ENCODE data around the gene DDX6.
"Not testable (repeated sequence)": the region's sequence is repeated elsewhere in the genome, so short reads cannot be mapped to it uniquely, and the experiment has no call there.

The DDX6 gene

GRCh38 chr11:118790357-118791110 is 430 bp downstream of the DDX6 start:
- peak in 1 of 2 experiments; percentile 16 for DNase-seq (ENCODE audit: low read depth in 2 of 2)

GRCh38 chr11:118789501-118790356 is 1.2 kb downstream of the DDX6 start:
- no peak for DNase-seq (ENCODE audit: low read depth in 2 of 2)

- no peak for DNase-seq (ENCODE audit: low read depth in 2 of 2)
These were observed 4.3 kb downstream of the DDX6 start for GRCh38 chr11:118786657-118787056.

- peak in 1 of 2 experiments; percentile 5 for DNase-seq (ENCODE audit: low read depth in 2 of 2)
These were observed 5.6 kb downstream of the DDX6 start for GRCh38 chr11:118785362-118785761.

- DNase-seq (ENCODE audit: low read depth in 2 of 2): no peak
These were observed 7.1 kb downstream of the DDX6 start for GRCh38 chr11:118783724-118784495.

- not testable (repeated sequence) for DNase-seq (ENCODE audit: low read depth in 2 of 2)
These were observed 7.6 kb downstream of the DDX6 start for GRCh38 chr11:118783324-118783723.

GRCh38 chr11:118778898-118779297 is 12.1 kb downstream of the DDX6 start:
- DNase-seq (ENCODE audit: low read depth in 2 of 2): no peak

GRCh38 chr11:118774032-118774431 is 16.9 kb downstream of the DDX6 start:
- DNase-seq (ENCODE audit: low read depth in 2 of 2): no peak

- no peak for DNase-seq (ENCODE audit: low read depth in 2 of 2)
These were observed 19.2 kb downstream of the DDX6 start for GRCh38 chr11:118771547-118772288.

GRCh38 chr11:118768690-118769089 is 22.3 kb downstream of the DDX6 start:
- DNase-seq (ENCODE audit: low read depth in 2 of 2): no peak

- DNase-seq (ENCODE audit: low read depth in 2 of 2): no peak
These were observed 24.9 kb downstream of the DDX6 start for GRCh38 chr11:118766035-118766434.

GRCh38 chr11:118765095-118765691 is 25.8 kb downstream of the DDX6 start:
- DNase-seq (ENCODE audit: low read depth in 2 of 2): not testable (repeated sequence)

- no peak for DNase-seq (ENCODE audit: low read depth in 2 of 2)
These were observed 27.9 kb downstream of the DDX6 start for GRCh38 chr11:118763041-118763440.

- DNase-seq (ENCODE audit: low read depth in 2 of 2): not testable (repeated sequence)
These were observed 29.0 kb downstream of the DDX6 start for GRCh38 chr11:118761981-118762380.

- DNase-seq (ENCODE audit: low read depth in 2 of 2): no peak
These were observed 33.0 kb downstream of the DDX6 start for GRCh38 chr11:118757876-118758399.

- no peak for DNase-seq (ENCODE audit: low read depth in 2 of 2)
These were observed 38.3 kb downstream of the DDX6 start for GRCh38 chr11:118752654-118753053.

- no peak for DNase-seq (ENCODE audit: low read depth in 2 of 2)
These were observed 41.5 kb downstream of the DDX6 start for GRCh38 chr11:118749429-118749828.

GRCh38 chr11:118748056-118748455 is 42.9 kb downstream of the DDX6 start:
- DNase-seq (ENCODE audit: low read depth in 2 of 2): no peak

GRCh38 chr11:118746988-118747585 is 43.9 kb downstream of the DDX6 start:
- peak; percentile 17 to 22 for DNase-seq (ENCODE audit: low read depth in 2 of 2)

- DNase-seq (ENCODE audit: low read depth in 2 of 2): peak; percentile 44 to 48
These were observed 46.9 kb downstream of the DDX6 start for GRCh38 chr11:118744046-118744445.
